ENCODE data around the gene BMP3. TPM values are rescaled to one million over a fixed set of nuclear protein-coding genes. Genes with fewer than 3 reads are reported as not detected.

The BMP3 gene
- total and polyA plus RNA-seq, 8 donors, result 8.9 to 92.0 (median 70.5) TPM

DNA sequence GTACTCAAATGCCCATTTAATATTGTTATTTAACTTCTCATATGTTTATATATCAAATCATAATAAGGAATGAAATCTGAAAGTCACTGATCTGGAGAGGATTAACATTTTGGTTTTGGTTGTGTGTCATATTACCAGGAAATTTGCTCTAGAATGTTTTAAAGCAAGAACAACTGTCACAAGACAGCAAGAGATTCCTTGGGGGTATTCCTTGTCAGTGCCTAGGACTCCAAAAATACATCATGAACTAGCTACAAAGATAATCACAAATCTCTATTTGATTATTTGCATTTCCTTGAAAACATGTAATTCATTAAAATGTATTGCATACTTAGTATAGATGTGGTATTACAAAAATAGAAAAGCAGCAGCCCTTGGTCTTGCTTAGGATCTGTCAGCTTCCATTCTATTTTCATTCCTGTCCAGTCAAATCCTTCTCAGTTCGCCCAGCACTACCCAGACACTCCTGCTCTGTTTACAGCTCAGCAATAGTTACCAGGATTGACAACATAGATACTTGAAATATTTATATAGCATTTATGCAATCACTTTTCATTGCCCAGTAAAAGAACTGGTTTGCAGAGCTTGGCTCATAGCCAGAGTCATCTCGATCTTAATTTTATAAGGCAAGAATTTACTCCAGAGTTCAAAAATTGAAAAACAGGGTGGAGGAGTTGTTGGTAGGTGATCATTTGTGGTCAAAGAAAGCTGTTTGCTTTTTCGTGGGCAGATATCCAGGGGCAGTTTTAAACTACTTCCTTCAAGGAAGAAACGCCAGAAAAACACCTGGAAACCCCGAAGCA, 9.2 kb upstream of the BMP3 start:
- ATAC-seq (peak; percentile 94), DNase-seq (peak in 1 of 4 donors; percentile 53)
- H3K4me3 ChIP-seq, result no peak overlapping the region
- peaks cover 0 to 3% of the 10 kb centered on the region in 2 donors for H3K27me3 ChIP-seq
- no peak overlapping the region for H3K27ac ChIP-seq
- intact Hi-C loops (cut with DNase I), result no loop called here
- no peaks in the 10 kb centered on the region for H3K36me3 ChIP-seq
- no peaks in the 10 kb centered on the region for H3K9me3 ChIP-seq
- TF ChIP-seq, protein P1, sequence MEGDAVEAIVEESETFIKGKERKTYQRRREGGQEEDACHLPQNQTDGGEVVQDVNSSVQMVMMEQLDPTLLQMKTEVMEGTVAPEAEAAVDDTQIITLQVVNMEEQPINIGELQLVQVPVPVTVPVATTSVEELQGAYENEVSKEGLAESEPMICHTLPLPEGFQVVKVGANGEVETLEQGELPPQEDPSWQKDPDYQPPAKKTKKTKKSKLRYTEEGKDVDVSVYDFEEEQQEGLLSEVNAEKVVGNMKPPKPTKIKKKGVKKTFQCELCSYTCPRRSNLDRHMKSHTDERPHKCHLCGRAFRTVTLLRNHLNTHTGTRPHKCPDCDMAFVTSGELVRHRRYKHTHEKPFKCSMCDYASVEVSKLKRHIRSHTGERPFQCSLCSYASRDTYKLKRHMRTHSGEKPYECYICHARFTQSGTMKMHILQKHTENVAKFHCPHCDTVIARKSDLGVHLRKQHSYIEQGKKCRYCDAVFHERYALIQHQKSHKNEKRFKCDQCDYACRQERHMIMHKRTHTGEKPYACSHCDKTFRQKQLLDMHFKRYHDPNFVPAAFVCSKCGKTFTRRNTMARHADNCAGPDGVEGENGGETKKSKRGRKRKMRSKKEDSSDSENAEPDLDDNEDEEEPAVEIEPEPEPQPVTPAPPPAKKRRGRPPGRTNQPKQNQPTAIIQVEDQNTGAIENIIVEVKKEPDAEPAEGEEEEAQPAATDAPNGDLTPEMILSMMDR (IDR thresholded peaks at IDR 0.05), result no peak
- no peaks in the 10 kb centered on the region for H3K4me1 ChIP-seq

DNA sequence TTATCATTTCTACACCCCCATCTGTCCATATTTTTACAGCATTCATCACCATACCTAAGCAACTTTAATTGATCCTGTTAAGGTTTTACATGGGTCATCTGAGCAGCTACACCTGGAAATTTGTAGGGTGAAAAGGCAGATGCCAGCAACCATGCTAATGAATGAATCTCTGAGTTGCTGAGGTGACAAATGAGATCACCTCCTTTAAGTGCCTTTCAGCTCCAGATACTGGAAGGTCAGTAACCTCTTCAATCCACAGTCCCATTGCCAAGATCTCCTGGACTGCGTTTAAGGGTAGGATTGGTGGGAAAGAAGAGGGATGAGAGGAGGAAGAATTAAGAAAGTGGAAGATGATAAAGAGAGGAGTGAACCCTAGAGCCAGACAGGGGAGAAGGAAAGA, 8.5 kb upstream of the BMP3 start:
- intact Hi-C loops (cut with DNase I), result no loop called here
- Histone ChIP-seq H3K4me3 (no peak overlapping the region), H3K4me1 (no peaks in the 10 kb centered on the region), H3K36me3 (no peaks in the 10 kb centered on the region), H3K9me3 (no peaks in the 10 kb centered on the region), H3K27ac (no peak overlapping the region), H3K27me3 (peaks cover 0 to 3% of the 10 kb centered on the region in 2 donors)
- TF ChIP-seq, protein P1 (IDR thresholded peaks at IDR 0.05), result no peak
- ATAC-seq (peak; percentile 44), DNase-seq (no peak)

DNA sequence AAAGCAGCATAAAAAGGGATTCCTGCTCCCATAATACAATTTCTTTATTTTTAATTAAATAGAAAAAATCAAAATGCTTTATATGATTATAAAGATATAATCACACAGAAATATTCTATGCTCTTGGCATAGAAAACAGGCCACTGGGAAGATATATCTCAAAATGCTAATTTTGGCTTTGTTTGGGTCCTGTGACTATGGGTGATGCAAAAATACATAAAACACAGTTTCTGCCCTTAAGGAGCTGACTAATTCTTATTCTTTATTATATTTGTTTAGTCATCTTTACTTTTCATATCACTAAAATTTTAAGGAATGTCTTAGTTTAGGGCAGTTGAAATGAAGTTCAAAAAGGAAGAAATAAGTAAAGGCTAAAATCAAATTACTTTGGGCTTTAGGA, 7.0 kb upstream of the BMP3 start:
- H3K27ac ChIP-seq, result no peak overlapping the region
- no peak for DNase-seq
- H3K4me1 ChIP-seq, result no peaks in the 10 kb centered on the region
- TF ChIP-seq, protein P1 (IDR thresholded peaks at IDR 0.05), result no peak
- H3K36me3 ChIP-seq, result no peaks in the 10 kb centered on the region
- H3K4me3 ChIP-seq, result no peak overlapping the region
- no peak for ATAC-seq
- H3K9me3 ChIP-seq, result no peaks in the 10 kb centered on the region
- intact Hi-C loops (cut with DNase I), result no loop called here
- H3K27me3 ChIP-seq, result peaks cover 2 to 3% of the 10 kb centered on the region in 2 donors

DNA sequence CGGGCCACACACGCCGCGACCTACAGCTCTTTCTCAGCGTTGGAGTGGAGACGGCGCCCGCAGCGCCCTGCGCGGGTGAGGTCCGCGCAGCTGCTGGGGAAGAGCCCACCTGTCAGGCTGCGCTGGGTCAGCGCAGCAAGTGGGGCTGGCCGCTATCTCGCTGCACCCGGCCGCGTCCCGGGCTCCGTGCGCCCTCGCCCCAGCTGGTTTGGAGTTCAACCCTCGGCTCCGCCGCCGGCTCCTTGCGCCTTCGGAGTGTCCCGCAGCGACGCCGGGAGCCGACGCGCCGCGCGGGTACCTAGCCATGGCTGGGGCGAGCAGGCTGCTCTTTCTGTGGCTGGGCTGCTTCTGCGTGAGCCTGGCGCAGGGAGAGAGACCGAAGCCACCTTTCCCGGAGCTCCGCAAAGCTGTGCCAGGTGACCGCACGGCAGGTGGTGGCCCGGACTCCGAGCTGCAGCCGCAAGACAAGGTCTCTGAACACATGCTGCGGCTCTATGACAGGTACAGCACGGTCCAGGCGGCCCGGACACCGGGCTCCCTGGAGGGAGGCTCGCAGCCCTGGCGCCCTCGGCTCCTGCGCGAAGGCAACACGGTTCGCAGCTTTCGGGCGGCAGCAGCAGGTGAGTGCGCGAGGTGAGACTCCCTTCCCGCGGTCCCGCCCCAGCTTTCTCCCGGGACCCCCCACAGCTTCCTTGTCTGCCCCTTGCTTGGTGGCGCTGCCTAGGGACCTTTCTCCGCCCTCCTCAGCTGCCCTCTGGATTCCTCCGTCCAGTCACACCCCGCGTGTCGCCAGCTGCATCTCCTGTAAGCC, 678 bp downstream of the BMP3 start:
- TF ChIP-seq, protein P1 (IDR thresholded peaks at IDR 0.05), result no peak
- peak; percentile 62 for ATAC-seq
- DNase-seq, result peak in 2 of 4 donors; percentile 33 to 80
- peak overlapping the region; percentile 37 to 38 for H3K4me3 ChIP-seq
- no peaks in the 10 kb centered on the region for H3K9me3 ChIP-seq
- peaks cover 12 to 60% of the 10 kb centered on the region in 2 donors for H3K27me3 ChIP-seq
- H3K27ac ChIP-seq, result peak overlapping the region; percentile 31 to 74
- peaks cover 3 to 10% of the 10 kb centered on the region in 2 donors for H3K4me1 ChIP-seq
- no peaks in the 10 kb centered on the region for H3K36me3 ChIP-seq
- intact Hi-C loops (cut with DNase I), result no loop called here

All from left lung (tissue), 10 donors.